ENCODE data around the gene FOCAD. TPM values are rescaled to one million over a fixed set of nuclear protein-coding genes. Genes with fewer than 3 reads are reported as not detected.
"Not testable (repeated sequence)": the region's sequence is repeated elsewhere in the genome, so short reads cannot be mapped to it uniquely, and the experiment has no call there.

The FOCAD gene
- polyA plus RNA-seq, 3 donors: 6.6 to 8.0 (median 7.9) TPM

- no peak overlapping the region for H3K27ac ChIP-seq (ENCODE audit: low read depth, low read length)
- 71 to 94% (median 94%) methylated on average over 1 of the region's 1 CpG for WGBS, 3 donors
These were observed 222.3 kb downstream of the FOCAD start for GRCh38 chr9:20906326-20906725.

- H3K27ac ChIP-seq (ENCODE audit: low read depth, low read length): no peak overlapping the region
- 50 to 69% (median 63%) methylated on average over 2 of the region's 2 CpGs for WGBS, 3 donors
These were observed 224.4 kb downstream of the FOCAD start for GRCh38 chr9:20908461-20908860.

GRCh38 chr9:20914556-20914955, 230.5 kb downstream of the FOCAD start:
- H3K27ac ChIP-seq (ENCODE audit: low read depth, low read length): no peak overlapping the region
- 95 to 96% (median 96%) methylated on average over 6 of the region's 6 CpGs for WGBS, 3 donors

- 97 to 100% (median 97%) methylated on average over 1 of the region's 1 CpG for WGBS, 3 donors
- no peak overlapping the region for H3K27ac ChIP-seq (ENCODE audit: low read depth, low read length)
These were observed 237.3 kb downstream of the FOCAD start for GRCh38 chr9:20921362-20921761.

GRCh38 chr9:20925256-20926045, 241.4 kb downstream of the FOCAD start:
- WGBS, 3 donors: 94 to 98% (median 95%) methylated on average over 1 of the region's 1 CpG

DNA sequence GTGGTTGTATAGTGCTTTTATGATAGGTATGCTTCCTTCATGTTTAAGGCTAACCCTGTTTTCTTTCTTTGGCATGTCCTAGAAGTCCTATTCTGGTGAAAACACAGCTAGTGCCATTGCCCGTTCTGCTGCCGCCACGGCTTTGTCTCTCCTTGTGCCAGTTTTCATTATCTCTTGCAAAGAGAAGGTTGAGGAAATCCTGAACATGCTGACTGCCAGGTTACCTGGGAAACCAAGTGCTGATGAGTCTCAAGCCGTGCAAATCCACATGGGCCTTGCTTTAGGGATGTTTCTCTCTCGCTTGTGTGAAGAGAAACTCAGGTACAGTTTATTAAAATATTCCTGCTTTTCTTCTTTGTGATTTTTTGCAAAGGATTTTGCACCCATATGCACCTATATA, 245.2 kb downstream of the FOCAD start:
- 58 to 80% (median 69%) methylated on average over 5 of the region's 5 CpGs for WGBS, 3 donors

More at GRCh38 chr9:20925256-20926045, 241.4 kb downstream of the FOCAD start:
- H3K27ac ChIP-seq (ENCODE audit: low read depth, low read length): no peak overlapping the region

GRCh38 chr9:20930836-20931235, 246.8 kb downstream of the FOCAD start:
- H3K27ac ChIP-seq (ENCODE audit: low read depth, low read length): no peak overlapping the region
- WGBS, 3 donors: 85 to 92% (median 88%) methylated on average over 1 of the region's 1 CpG

More for the DNA sequence above, 245.2 kb downstream of the FOCAD start:
- H3K27ac ChIP-seq (ENCODE audit: low read depth, low read length): no peak overlapping the region

GRCh38 chr9:20940447-20941173, 256.6 kb downstream of the FOCAD start:
- WGBS, 3 donors: 59 to 68% (median 61%) methylated on average over 3 of the region's 3 CpGs

GRCh38 chr9:20941174-20941690, 257.2 kb downstream of the FOCAD start:
- 3 to 9% (median 9%) methylated on average over 7 of the region's 7 CpGs for WGBS, 3 donors
- no peak overlapping the region for H3K27ac ChIP-seq (ENCODE audit: low read depth, low read length)

More at GRCh38 chr9:20940447-20941173, 256.6 kb downstream of the FOCAD start:
- no peak overlapping the region for H3K27ac ChIP-seq (ENCODE audit: low read depth, low read length)

DNA sequence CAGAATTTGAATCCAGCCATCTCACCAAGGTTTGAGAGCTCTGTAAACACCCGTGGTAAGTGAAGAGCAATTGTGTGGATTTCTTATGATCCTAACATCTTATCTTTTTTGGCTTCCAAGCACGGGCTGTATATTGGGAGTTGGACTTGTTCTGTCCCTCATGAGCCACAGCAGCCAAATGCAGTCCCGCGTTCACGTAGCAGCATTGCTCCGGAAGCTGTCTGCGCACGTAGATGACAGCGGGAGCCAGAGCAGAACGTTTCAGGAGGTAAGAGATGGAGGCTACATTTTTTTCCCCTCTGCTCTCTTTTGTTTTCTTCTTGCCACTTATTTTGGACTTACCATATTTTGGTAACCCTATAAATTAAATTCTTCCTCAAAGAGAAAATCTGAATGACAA, 260.4 kb downstream of the FOCAD start:
- WGBS, 3 donors: 84 to 90% (median 86%) methylated on average over 10 of the region's 10 CpGs
- H3K27ac ChIP-seq (ENCODE audit: low read depth, low read length): no peak overlapping the region

GRCh38 chr9:20945269-20945668, 261.2 kb downstream of the FOCAD start:
- WGBS, 3 donors: 81 to 93% (median 92%) methylated on average over 3 of the region's 3 CpGs
- no peak overlapping the region for H3K27ac ChIP-seq (ENCODE audit: low read depth, low read length)

- WGBS, 3 donors: 89 to 95% (median 93%) methylated on average over 2 of the region's 2 CpGs
- H3K27ac ChIP-seq (ENCODE audit: low read depth, low read length): no peak overlapping the region
These were observed 261.8 kb downstream of the FOCAD start for GRCh38 chr9:20945856-20946255.

DNA sequence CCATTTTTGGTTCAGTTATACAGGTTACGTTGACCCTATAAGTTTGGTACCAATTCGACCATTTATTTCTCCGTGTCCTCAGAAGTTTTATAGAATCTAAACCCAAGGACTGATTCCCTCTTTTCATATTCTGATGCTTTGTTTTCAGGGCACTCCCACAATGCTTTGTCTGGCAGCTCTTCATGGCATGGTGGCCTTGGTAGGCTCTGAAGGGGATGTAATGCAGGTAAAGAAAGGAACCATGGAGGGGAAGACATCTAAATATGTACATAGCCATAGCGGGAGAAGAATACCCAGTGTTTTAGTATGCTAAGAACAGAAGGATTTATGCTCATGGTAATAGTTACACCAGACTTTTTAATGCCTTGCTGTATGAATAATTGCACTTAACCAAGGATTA, 264.6 kb downstream of the FOCAD start:
- 86 to 92% (median 91%) methylated on average over 4 of the region's 4 CpGs for WGBS, 3 donors
- H3K27ac ChIP-seq (ENCODE audit: low read depth, low read length): no peak overlapping the region

- WGBS, 3 donors: 87 to 96% (median 94%) methylated on average over 2 of the region's 2 CpGs
These were observed 266.6 kb downstream of the FOCAD start for GRCh38 chr9:20950707-20951106.

GRCh38 chr9:20962536-20963225, 278.6 kb downstream of the FOCAD start:
- WGBS, 3 donors: 78 to 89% (median 79%) methylated on average over 4 of the region's 4 CpGs
- H3K27ac ChIP-seq (ENCODE audit: low read depth, low read length): no peak overlapping the region

More at GRCh38 chr9:20950707-20951106, 266.6 kb downstream of the FOCAD start:
- no peak overlapping the region for H3K27ac ChIP-seq (ENCODE audit: low read depth, low read length)

DNA sequence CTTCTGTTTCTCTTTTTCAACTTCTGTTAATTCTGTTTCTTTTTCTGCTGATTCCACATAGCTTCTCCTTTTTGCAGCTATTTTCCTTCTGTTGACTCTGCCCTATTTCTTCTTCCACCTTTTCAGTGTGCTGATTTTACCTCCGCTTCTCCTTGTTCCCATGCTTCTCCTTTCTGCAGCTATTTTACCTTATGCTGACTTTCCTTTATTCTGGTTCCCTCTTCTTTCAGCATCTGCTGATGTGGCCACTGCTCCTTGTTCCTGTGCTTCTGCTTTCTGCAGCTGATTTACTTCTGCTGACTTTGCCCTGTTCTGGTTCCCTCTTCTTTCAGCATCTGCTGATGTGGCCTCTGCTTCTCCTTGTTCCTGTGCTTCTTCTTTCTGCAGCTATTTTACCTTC, 288.6 kb downstream of the FOCAD start:
- no peak overlapping the region for H3K27ac ChIP-seq (ENCODE audit: low read depth, low read length)
- 96 to 100% (median 97%) methylated on average over 1 of the region's 1 CpG for WGBS, 3 donors

- WGBS, 3 donors: 66 to 88% (median 68%) methylated on average over 2 of the region's 2 CpGs
These were observed 289.3 kb downstream of the FOCAD start for GRCh38 chr9:20973246-20973947.

More at GRCh38 chr9:20973246-20973947, 289.3 kb downstream of the FOCAD start:
- not testable (repeated sequence) for H3K27ac ChIP-seq (ENCODE audit: low read depth, low read length)
